PC-3 (cell line): ENCODE results near the gene OR2T3. TPM values are rescaled to one million over a fixed set of nuclear protein-coding genes. Genes with fewer than 3 reads are reported as not detected.
"Not testable (repeated sequence)": the region's sequence is repeated elsewhere in the genome, so short reads cannot be mapped to it uniquely, and the experiment has no call there.

Experiments
- ATAC-seq: fragments of 200-7000 bp; cut with Tn5 transposase; 2 replicates; pipeline ENCODE4 v1.9.1; 2020; ENCODE audit warnings: mild to moderate bottlenecking, moderate library complexity
- BruUV-seq: library from RNA; stranded (reverse); fragments of 400-500 nt; replicated peaks from 2 replicates; lab custom pipeline; 2021; lab: Mats Ljungman, UMichigan
- CTCF ChIA-PET: fragments of 300-600 bp; sonication (Branson Sonifier 250); formaldehyde crosslinking; loops from one replicate; lab custom pipeline; 2022; ENCODE audit warnings: antibody characterized with exemption; lab: Charles Lee
- POLR2A ChIA-PET: fragments of 300-600 bp; sonication (Branson Sonifier 250); formaldehyde crosslinking; loops from one replicate; lab custom pipeline; 2022; ENCODE audit warnings: antibody characterized with exemption; ENCODE audit not compliant: unreplicated experiment; lab: Charles Lee
- DNase-seq: peaks from one replicate; pipeline ENCODE4 v3.0.0-alpha.2; 2015
- H2AFZ ChIP-seq: fragments of 300-600 bp; sonication (generic); 2 replicates; pipeline ENCODE4 v1.6.0; 2016; ENCODE audit warnings: antibody characterized with exemption, low read length
- H3F3A ChIP-seq: fragments of 300-600 bp; sonication (generic); one replicate; pipeline ENCODE4 v1.6.0; 2017; ENCODE audit warnings: antibody characterized with exemption, low read length, control low read depth, mild to moderate bottlenecking; ENCODE audit not compliant: unreplicated experiment
- H3K27ac ChIP-seq: fragments of 300-600 bp; sonication (generic); 2 replicates; pipeline ENCODE4 v1.5.1; 2016; ENCODE audit warnings: mild to moderate bottlenecking, low read length
- H3K27me3 ChIP-seq: fragments of 300-600 bp; sonication (generic); 2 replicates; pipeline ENCODE4 v1.6.1; 2016; ENCODE audit warnings: low read length, mixed read lengths
- H3K36me3 ChIP-seq: fragments of 300-600 bp; sonication (generic); 2 replicates; pipeline ENCODE4 v1.6.1; 2016; ENCODE audit warnings: low read depth, mixed run types, low read length, mixed read lengths
- H3K4me1 ChIP-seq: fragments of 300-600 bp; sonication (generic); 2 replicates; pipeline ENCODE4 v1.5.1; 2016; ENCODE audit warnings: low read length; ENCODE audit not compliant: insufficient read depth
- H3K4me2 ChIP-seq: fragments of 300-600 bp; sonication (generic); 2 replicates; pipeline ENCODE4 v1.6.0; 2016; ENCODE audit warnings: low read length
- H3K4me3 ChIP-seq: fragments of 300-600 bp; sonication (generic); 2 replicates; pipeline ENCODE4 v1.5.1; 2016; ENCODE audit warnings: mild to moderate bottlenecking, low read length, mixed read lengths
- H3K79me2 ChIP-seq: fragments of 300-600 bp; sonication (generic); 2 replicates; pipeline ENCODE4 v1.6.1; 2017; ENCODE audit warnings: low read length, mixed read lengths
- H3K9ac ChIP-seq: fragments of 300-600 bp; sonication (generic); 2 replicates; pipeline ENCODE4 v1.6.0; 2016; ENCODE audit warnings: mild to moderate bottlenecking, low read length
- H3K9me2 ChIP-seq: fragments of 300-600 bp; sonication (generic); replicated peaks from 2 replicates; pipeline ENCODE4 v1.6.1; 2016; ENCODE audit warnings: mixed run types, low read length, mixed read lengths
- H3K9me3 ChIP-seq: fragments of 300-600 bp; sonication (generic); 2 replicates; pipeline ENCODE4 v1.6.1; 2016; ENCODE audit warnings: low read length, mixed read lengths
- H4K20me1 ChIP-seq: fragments of 300-600 bp; sonication (generic); 2 replicates; pipeline ENCODE4 v1.6.1; 2016; ENCODE audit warnings: low read length, mixed read lengths
- CTCF ChIP-seq: fragments of 300-600 bp; sonication (generic); conservative IDR thresholded peaks from 2 replicates; pipeline ENCODE4 v1.5.1; 2017; ENCODE audit warnings: antibody characterized with exemption, low read depth, mild to moderate bottlenecking, low read length
- EZH2 ChIP-seq: fragments of 300-600 bp; sonication (generic); IDR thresholded peaks from one replicate; pipeline ENCODE4 v1.6.1; 2017; ENCODE audit warnings: antibody characterized with exemption, mild to moderate bottlenecking, low read length; ENCODE audit not compliant: unreplicated experiment
- EZH2phosphoT487 ChIP-seq: fragments of 300-600 bp; sonication (generic); IDR thresholded peaks from 2 replicates; pipeline ENCODE4 v1.6.1; 2018; ENCODE audit warnings: mild to moderate bottlenecking, antibody characterized with exemption, low read length, borderline replicate concordance
- intact Hi-C: fragments of 100-400 bp; cut with micrococcal nuclease; formaldehyde crosslinking; loops from 2 replicates; pipeline ENCODE4 v1.9.0; 2023
- total RNA-seq: library from RNA; depleted of rRNA; stranded (reverse); fragments of >200 nt; gene quantifications from 2 replicates; pipeline ENCODE4 v1.2.3, GENCODE V29; 2014

OR2T3 gene
- total RNA-seq, 1 experiment from 2014 or later: not detected

GRCh38 chr1:248456635-248457034, 16.5 kb upstream of the OR2T3 start:
- CTCF ChIA-PET, H3K27ac ChIP-seq, POLR2A ChIA-PET, H3K4me1 ChIP-seq, H3K27me3 ChIP-seq, H3K79me2 ChIP-seq, H3K9ac ChIP-seq, H3K4me2 ChIP-seq, H3K9me2 ChIP-seq, H2AFZ ChIP-seq, H3K9me3 ChIP-seq, H3F3A ChIP-seq, DNase-seq, H3K36me3 ChIP-seq, H3K4me3 ChIP-seq, ATAC-seq, BruUV-seq, H4K20me1 ChIP-seq, intact Hi-C loops: not testable (repeated sequence)

DNA sequence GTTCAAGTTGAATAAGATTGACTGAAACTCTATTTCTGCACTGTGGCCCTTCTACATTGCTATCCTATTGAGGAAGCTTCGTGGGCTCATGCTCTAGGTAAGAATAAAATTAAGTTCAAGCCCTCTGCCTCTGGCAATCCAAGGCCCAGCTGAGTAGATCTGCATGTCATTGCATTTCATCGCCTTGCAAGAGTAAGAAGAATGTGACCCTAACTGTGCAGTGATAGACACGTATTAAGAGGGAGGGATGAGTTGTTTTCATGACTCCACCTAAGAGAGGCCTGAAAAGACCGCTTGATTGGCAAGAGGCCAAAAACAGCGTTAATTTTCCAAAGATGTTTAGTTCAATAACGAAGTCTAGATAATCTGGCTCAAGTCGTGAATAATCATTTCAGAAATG, 14.0 kb upstream of the OR2T3 start:
- BruUV-seq, ATAC-seq, CTCF ChIA-PET: not testable (repeated sequence)

GRCh38 chr1:248471154-248471553, 2.0 kb upstream of the OR2T3 start:
- peaks cover 18% of the 10 kb centered on the region; the same call in 1 of the 2 replicates for H3K27me3 ChIP-seq
- no TSS peak for BruUV-seq
- no peaks in the 10 kb centered on the region for H3F3A ChIP-seq
- H3K4me3 ChIP-seq: no peak overlapping the region
- no peak overlapping the region for H3K9ac ChIP-seq
- ATAC-seq (no peak), DNase-seq (no peak)
- H3K4me1 ChIP-seq: no peaks in the 10 kb centered on the region
- ChIA-PET CTCF (no interaction called here), POLR2A (no interaction called here)
- H3K9me2 ChIP-seq: no peaks in the 10 kb centered on the region
- no peak overlapping the region for H3K4me2 ChIP-seq
- intact Hi-C loops: no loop called here
- H3K9me3 ChIP-seq: 0 out of 2 replicates have a peak, but pooled peaks cover 5% of the 10 kb centered on the region
- TF ChIP-seq EZH2: no peak
- TF ChIP-seq CTCF: no peak
- TF ChIP-seq EZH2phosphoT487: no peak
- no peaks in the 10 kb centered on the region for H3K36me3 ChIP-seq
- no peak overlapping the region for H2AFZ ChIP-seq
- H3K27ac ChIP-seq: no peak overlapping the region
- H3K79me2 ChIP-seq: no peaks in the 10 kb centered on the region
- no peaks in the 10 kb centered on the region for H4K20me1 ChIP-seq

More for the DNA sequence above, 14.0 kb upstream of the OR2T3 start:
- POLR2A ChIA-PET, H3K27me3 ChIP-seq, H3K4me3 ChIP-seq, H3K9me3 ChIP-seq, H3K4me1 ChIP-seq, H3K4me2 ChIP-seq, DNase-seq, H3F3A ChIP-seq, H3K9me2 ChIP-seq, H3K79me2 ChIP-seq, H3K9ac ChIP-seq, H4K20me1 ChIP-seq, H3K27ac ChIP-seq, H2AFZ ChIP-seq, intact Hi-C loops, H3K36me3 ChIP-seq: not testable (repeated sequence)

DNA sequence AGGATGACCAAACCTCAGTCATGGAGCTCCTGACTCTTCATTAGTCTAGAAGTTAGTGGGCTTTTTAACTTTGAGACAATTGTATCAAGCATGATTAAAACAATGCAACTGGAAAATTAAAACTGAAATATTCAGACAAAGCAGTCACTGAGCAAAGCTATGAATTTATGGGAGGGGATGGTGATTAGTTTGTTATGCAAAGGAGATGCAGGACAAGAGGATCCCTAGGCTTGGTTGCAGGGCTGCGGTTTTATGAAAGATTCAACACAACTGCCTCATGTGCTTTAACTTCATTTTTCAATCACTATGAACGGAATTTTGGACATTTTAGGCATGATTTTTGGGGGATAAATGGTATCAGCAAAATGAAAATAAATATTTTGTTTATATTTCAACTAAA, 1.0 kb upstream of the OR2T3 start:
- BruUV-seq, DNase-seq, CTCF ChIA-PET, ATAC-seq, H3K36me3 ChIP-seq, H3F3A ChIP-seq, H3K4me2 ChIP-seq, H4K20me1 ChIP-seq, intact Hi-C loops, H3K27ac ChIP-seq, H3K4me1 ChIP-seq, H3K4me3 ChIP-seq, H3K9me2 ChIP-seq, H3K9ac ChIP-seq, POLR2A ChIA-PET, H3K9me3 ChIP-seq, H2AFZ ChIP-seq, H3K79me2 ChIP-seq: not testable (repeated sequence)
- H3K27me3 ChIP-seq: peaks cover 18% of the 10 kb centered on the region; the same call in 1 of the 2 replicates

GRCh38 chr1:248475660-248476059, 2.5 kb downstream of the OR2T3 start:
- ATAC-seq, H3F3A ChIP-seq, H3K36me3 ChIP-seq, DNase-seq, BruUV-seq, H3K4me2 ChIP-seq, POLR2A ChIA-PET, intact Hi-C loops, H3K9me2 ChIP-seq, H2AFZ ChIP-seq, H3K79me2 ChIP-seq, H4K20me1 ChIP-seq, H3K9ac ChIP-seq, H3K4me3 ChIP-seq, H3K27ac ChIP-seq, CTCF ChIA-PET, H3K4me1 ChIP-seq, H3K9me3 ChIP-seq: not testable (repeated sequence)
- peaks cover 13% of the 10 kb centered on the region; the same call in 1 of the 2 replicates for H3K27me3 ChIP-seq
